DOHH2 (cell line): ENCODE results near the gene DIP2C.

Experiments
- H3F3A ChIP-seq: fragments of 200-600 bp; sonication (generic), shearing (Covaris generic); 2 replicates; pipeline ENCODE4 v1.6.0; 2016; ENCODE audit warnings: antibody characterized with exemption, mild to moderate bottlenecking; ENCODE audit not compliant: control insufficient read depth, insufficient read depth
- H3K27ac ChIP-seq: fragments of 200-600 bp; sonication (generic); 2 replicates; pipeline ENCODE4 v1.5.1; 2014; ENCODE audit warnings: low read depth, mild to moderate bottlenecking, low read length, moderate library complexity
- H3K27me3 ChIP-seq: fragments of 200-600 bp; sonication (generic); 2 replicates; pipeline ENCODE4 v1.6.1; 2014; ENCODE audit warnings: mild to moderate bottlenecking, low read length, mixed read lengths; ENCODE audit not compliant: control insufficient read depth
- H3K36me3 ChIP-seq: fragments of 200-600 bp; sonication (generic); 2 replicates; pipeline ENCODE4 v1.6.1; 2014; ENCODE audit warnings: mild to moderate bottlenecking, low read length, moderate library complexity, mixed read lengths; ENCODE audit not compliant: control insufficient read depth
- H3K4me1 ChIP-seq: fragments of 200-600 bp; sonication (generic); 2 replicates; pipeline ENCODE4 v1.6.1; 2014; ENCODE audit warnings: mild to moderate bottlenecking, low read length, mixed read lengths; ENCODE audit not compliant: control insufficient read depth
- H3K4me2 ChIP-seq: fragments of 200-600 bp; sonication (generic); 2 replicates; pipeline ENCODE4 v1.6.0; 2014; ENCODE audit warnings: mild to moderate bottlenecking, low read length, moderate library complexity
- H3K4me3 ChIP-seq: fragments of 200-600 bp; sonication (generic); 2 replicates; pipeline ENCODE4 v1.5.1; 2014; ENCODE audit warnings: mild to moderate bottlenecking, low read length, mixed read lengths
- H3K79me2 ChIP-seq: fragments of 200-600 bp; sonication (generic); 2 replicates; pipeline ENCODE4 v1.6.1; 2014; ENCODE audit warnings: mild to moderate bottlenecking, low read length, mixed read lengths; ENCODE audit not compliant: control insufficient read depth
- H3K9me2 ChIP-seq: fragments of 200-600 bp; sonication (generic); replicated peaks from 2 replicates; pipeline ENCODE4 v1.6.1; 2014; ENCODE audit warnings: mild to moderate bottlenecking, low read length, mixed read lengths; ENCODE audit not compliant: control insufficient read depth
- H3K9me3 ChIP-seq: fragments of 200-600 bp; sonication (generic); 2 replicates; pipeline ENCODE4 v1.6.1; 2014; ENCODE audit warnings: antibody characterized with exemption, low read length, mixed read lengths; ENCODE audit not compliant: control insufficient read depth, insufficient read depth
- H4K20me1 ChIP-seq: fragments of 200-600 bp; sonication (generic); 2 replicates; pipeline ENCODE4 v1.6.0; 2014; ENCODE audit warnings: low read depth, mild to moderate bottlenecking, antibody characterized with exemption, low read length, moderate library complexity; ENCODE audit not compliant: control insufficient read depth, insufficient read depth
- CTCF ChIP-seq: fragments of 200-600 bp; sonication (generic); IDR thresholded peaks from one replicate; pipeline ENCODE4 v1.5.1; 2014; ENCODE audit warnings: antibody characterized with exemption, mild to moderate bottlenecking, low read depth, low read length; ENCODE audit not compliant: poor library complexity, severe bottlenecking
- EZH2phosphoT487 ChIP-seq: fragments of 200-600 bp; sonication (generic); IDR thresholded peaks from 2 replicates; pipeline ENCODE4 v1.6.1; 2017; ENCODE audit warnings: borderline replicate concordance, mild to moderate bottlenecking, antibody characterized with exemption, low read length, moderate library complexity, mixed read lengths

The DIP2C gene

GRCh38 chr10:416091-416515, 273.4 kb downstream of the DIP2C start:
- H3K27me3 ChIP-seq: no peaks in the 10 kb centered on the region
- H3K27ac ChIP-seq: no peak overlapping the region
- H4K20me1 ChIP-seq: no peaks in the 10 kb centered on the region
- peaks cover 55% of the 10 kb centered on the region for H3K36me3 ChIP-seq
- no peaks in the 10 kb centered on the region for H3K9me3 ChIP-seq
- H3K4me3 ChIP-seq: no peak overlapping the region
- no peak for TF ChIP-seq EZH2phosphoT487
- peak; percentile 23 for TF ChIP-seq CTCF
- H3F3A ChIP-seq: no peaks in the 10 kb centered on the region
- no peak overlapping the region for H3K4me2 ChIP-seq
- no peaks in the 10 kb centered on the region for H3K79me2 ChIP-seq
- peaks cover 6% of the 10 kb centered on the region for H3K4me1 ChIP-seq
- no peaks in the 10 kb centered on the region for H3K9me2 ChIP-seq

GRCh38 chr10:413662-414071, 275.8 kb downstream of the DIP2C start:
- Histone ChIP-seq H3K79me2 (no peaks in the 10 kb centered on the region), H3K27me3 (no peaks in the 10 kb centered on the region), H3F3A (no peaks in the 10 kb centered on the region), H4K20me1 (no peaks in the 10 kb centered on the region), H3K9me3 (no peaks in the 10 kb centered on the region), H3K4me1 (peaks cover 9% of the 10 kb centered on the region), H3K27ac (no peak overlapping the region), H3K36me3 (peaks cover 66% of the 10 kb centered on the region), H3K4me2 (no peak overlapping the region), H3K9me2 (no peaks in the 10 kb centered on the region), H3K4me3 (no peak overlapping the region)
- no peak for TF ChIP-seq CTCF
- no peak for TF ChIP-seq EZH2phosphoT487

- peaks cover 9% of the 10 kb centered on the region for H3K4me1 ChIP-seq
Measured at GRCh38 chr10:412109-412508, 277.4 kb downstream of the DIP2C start.

More at GRCh38 chr10:412109-412508, 277.4 kb downstream of the DIP2C start:
- Histone ChIP-seq H3K9me3 (no peaks in the 10 kb centered on the region), H3K27me3 (no peaks in the 10 kb centered on the region), H3K4me2 (no peak overlapping the region), H4K20me1 (no peaks in the 10 kb centered on the region), H3K79me2 (no peaks in the 10 kb centered on the region), H3K36me3 (peaks cover 77% of the 10 kb centered on the region), H3K9me2 (no peaks in the 10 kb centered on the region), H3K4me3 (no peak overlapping the region), H3F3A (no peaks in the 10 kb centered on the region), H3K27ac (no peak overlapping the region)
- TF ChIP-seq EZH2phosphoT487: no peak
- no peak for TF ChIP-seq CTCF
